Measurements from ENCODE around the gene GMPR2.
A peak's percentile ranks its signal among the peaks of the same experiment; 100 is the strongest.
"Not testable (repeated sequence)": the region's sequence is repeated elsewhere in the genome, so short reads cannot be mapped to it uniquely, and the experiment has no call there.

The GMPR2 gene

DNA sequence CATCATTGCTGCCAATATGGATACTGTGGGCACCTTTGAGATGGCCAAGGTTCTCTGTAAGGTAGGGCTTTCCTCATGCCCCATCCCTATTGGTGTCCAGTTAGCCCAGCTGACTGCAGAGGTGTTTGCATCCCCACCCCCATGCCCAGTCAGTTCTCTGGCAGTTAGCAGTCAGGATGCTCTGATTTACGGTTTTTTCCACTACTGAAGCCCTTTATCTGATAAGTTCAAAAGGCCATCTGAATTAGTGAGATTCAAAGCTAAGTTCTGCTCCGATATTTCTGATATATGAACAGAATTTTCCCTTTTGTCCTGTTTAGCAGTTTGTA is 773 bp downstream of the GMPR2 start:
- no peak for DNase-seq

DNA sequence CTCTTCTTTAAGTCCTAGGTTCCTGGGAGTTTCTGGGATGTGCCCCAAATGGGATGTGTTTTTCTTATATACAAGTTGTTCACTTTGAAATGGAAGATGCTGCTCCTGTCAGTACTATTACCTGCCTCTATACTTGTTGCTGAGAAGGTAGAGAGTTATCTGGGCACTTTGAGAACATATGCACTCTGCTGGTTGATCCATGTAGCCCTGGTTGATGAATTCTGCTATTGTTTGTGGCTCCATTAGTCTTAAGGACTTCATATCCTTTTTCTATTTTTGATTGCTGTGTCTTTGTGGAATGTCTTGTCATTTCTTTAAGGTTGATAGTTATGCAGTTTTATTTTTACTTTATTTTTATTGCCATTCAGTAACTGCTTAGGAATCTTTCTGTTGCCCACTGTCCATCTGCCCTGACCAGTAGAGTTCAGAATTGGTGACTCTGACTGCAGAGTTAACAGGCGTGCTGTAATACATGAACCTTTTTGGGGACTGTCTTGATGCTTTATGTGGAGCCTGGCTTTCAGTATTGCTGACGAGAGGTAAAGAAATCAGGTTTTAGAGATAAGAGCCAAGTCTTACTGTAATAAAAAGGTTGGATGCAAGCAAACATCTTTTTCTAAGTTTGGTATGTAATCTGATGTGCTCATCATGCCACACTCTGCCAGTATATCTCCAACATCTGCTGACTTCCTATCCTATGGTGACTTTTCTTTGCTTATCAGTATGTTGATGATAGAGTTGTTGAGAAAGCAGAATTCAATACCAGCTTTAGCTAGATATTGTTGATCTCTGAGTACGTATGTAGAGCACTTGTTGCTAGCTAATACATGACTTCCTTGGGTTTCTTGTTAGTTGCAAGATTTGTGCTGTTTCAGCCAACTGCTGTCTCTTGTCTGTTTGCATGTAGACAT is 1.6 kb downstream of the GMPR2 start:
- no peak for DNase-seq

DNA sequence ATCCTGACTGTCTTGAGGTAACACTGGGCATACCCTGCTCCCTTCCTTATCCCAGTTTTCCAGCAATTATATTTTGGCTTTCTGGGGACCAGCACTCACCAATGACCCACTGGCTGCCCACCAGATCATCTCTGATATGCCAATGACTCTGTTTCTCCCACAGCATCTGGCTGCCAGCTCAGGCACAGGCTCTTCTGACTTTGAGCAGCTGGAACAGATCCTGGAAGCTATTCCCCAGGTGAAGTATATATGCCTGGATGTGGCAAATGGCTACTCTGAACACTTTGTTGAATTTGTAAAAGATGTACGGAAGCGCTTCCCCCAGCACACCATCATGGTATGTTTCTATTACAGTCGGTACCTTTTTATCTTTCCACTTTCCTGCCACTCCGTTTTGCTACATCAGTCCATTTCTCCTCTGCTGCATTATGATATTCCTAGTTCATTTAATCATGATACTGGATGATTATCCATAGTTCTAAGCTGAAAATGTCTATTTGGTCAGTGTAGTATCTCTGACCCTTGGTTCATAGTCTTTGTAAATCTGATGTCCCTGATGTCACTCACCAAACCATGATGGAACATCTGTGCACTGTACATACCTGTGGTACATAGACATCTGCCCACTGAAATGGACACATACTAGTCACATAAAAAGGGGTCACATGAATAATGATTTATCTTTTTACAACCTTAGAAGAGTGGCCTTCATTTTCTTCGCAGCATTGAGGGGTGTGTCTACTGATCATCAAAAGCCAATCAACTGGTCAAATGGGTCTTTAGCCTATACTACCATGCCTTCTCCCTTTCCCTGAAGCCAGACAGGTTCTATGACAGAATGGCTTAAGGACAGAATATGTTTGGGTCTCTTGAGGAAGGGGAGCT is 3.3 kb downstream of the GMPR2 start:
- DNase-seq, result no peak

DNA sequence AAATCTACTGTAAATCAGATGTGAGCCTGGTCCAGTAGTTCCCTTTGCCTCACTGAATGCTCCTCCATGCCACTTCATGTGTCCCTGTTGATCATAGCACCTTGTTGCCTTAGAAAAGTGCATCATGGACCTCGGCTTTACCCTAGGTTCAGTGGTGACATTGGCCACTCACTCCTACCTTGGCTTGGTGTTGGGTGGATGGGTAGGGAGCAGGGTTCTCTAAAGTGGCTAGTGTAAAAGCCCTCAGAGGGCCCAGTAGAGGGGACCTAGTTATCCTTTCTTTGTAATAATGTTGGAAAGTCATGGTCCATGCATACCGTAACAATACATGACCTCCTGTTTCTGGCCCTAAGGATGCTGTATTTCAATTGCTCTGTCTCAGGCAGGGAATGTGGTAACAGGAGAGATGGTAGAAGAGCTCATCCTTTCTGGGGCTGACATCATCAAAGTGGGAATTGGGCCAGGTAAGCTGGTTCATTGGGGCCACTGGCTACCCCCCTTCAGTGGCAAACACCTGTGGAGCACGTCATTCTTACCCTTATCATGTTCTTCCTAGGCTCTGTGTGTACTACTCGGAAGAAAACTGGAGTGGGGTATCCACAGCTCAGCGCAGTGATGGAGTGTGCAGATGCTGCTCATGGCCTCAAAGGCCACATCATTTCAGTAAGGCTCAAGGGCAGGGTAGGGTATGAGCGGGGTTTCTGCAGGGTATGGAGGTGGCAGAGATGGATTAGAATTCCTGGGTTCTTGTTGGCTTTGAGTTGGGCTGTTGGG is 4.1 kb downstream of the GMPR2 start:
- DNase-seq, result no peak

DNA sequence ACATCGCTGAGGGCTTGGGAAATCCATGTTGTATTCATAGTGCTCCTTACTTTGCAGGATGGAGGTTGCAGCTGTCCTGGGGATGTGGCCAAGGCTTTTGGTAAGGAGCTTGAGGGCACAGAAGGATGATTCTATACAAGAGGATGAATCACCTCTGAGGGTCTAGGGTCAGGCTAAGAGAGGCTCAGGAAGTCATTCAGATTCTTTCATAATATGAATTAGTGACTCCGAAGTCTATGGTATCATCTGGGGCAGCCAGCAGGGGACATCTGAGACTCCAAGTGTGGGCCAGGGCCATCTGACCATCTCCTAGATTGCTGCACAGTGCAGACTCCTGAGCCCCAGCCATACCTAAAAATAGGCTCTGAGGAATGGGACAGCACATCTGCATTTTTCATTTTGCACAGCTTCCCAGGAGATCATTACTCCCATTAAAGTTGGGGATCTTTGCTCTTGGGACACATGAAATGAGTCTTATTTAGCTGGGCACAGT is 4.8 kb downstream of the GMPR2 start:
- no peak for DNase-seq

DNA sequence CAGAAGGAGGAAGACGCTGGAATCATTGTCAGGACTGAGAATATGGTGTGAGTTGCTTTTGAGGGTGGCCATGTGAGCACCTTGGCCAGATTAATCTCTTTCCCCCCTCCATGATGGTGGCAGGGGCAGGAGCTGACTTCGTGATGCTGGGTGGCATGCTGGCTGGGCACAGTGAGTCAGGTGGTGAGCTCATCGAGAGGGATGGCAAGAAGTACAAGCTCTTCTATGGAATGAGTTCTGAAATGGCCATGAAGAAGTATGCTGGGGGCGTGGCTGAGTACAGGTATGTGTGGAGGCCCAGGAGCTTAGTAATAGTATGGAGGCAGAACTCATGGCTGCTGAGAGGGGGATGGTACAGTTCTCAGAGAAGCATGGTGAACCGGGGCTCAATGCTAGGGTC is 5.4 kb downstream of the GMPR2 start:
- peak; percentile 44 to 49 for DNase-seq

DNA sequence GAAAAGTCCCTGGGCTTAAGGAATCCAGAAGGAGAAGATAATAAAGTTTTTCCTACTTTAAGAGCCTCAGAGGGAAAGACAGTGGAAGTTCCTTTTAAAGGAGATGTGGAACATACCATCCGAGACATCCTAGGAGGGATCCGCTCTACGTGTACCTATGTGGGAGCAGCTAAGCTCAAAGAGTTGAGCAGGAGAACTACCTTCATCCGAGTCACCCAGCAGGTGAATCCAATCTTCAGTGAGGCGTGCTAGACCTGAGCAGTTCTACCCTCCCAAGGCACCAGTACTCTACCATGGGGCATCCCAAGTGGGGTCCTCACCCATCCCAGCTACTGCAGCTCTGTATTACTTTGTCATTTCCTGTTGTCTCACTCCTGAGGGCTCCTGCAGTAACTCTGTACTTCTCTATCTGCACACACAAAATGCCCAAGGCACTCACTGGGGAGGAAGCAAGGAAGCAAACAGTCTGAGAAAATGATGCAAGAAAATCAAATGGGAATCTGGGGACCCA is 5.9 kb downstream of the GMPR2 start:
- no peak for DNase-seq

DNA sequence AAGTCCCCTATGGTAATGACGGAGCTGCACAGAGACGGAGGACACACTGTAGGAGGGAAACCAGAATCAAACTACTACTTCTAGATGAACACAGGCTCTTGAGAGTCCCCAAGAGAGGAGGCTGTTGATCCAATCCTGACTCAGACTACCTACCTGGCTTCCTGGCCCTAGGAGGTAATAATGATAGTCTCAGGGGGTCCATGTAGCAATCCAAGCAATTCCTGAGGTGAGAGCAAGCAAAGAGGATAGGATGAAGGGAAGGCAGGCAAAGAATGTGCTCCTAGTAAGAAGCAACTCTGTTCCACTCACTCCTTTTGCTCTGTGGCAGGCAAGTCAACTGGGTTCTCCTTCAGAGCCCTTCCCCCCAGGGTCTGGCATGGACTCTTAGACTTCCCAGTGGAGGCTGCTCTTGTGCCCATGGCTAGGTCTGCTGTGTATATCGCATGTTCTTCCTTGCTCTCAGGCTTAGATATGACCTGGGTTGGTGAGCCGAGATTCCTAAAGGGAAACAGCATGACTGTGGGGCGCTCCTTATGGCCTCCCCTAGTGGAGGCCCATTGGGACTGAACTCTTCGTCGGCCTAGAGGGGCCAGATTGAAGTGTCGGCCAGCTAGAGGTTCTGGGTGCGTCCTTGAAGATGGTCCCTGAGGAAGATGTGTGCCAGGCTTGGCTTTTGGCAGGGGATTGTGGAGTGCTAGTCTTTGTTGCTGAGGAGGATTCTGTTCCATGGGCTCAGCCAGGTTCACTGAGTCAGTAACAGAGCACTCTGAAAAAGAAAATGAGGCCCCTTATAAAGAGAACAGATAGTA is 7.6 kb downstream of the GMPR2 start:
- DNase-seq, result no peak

DNA sequence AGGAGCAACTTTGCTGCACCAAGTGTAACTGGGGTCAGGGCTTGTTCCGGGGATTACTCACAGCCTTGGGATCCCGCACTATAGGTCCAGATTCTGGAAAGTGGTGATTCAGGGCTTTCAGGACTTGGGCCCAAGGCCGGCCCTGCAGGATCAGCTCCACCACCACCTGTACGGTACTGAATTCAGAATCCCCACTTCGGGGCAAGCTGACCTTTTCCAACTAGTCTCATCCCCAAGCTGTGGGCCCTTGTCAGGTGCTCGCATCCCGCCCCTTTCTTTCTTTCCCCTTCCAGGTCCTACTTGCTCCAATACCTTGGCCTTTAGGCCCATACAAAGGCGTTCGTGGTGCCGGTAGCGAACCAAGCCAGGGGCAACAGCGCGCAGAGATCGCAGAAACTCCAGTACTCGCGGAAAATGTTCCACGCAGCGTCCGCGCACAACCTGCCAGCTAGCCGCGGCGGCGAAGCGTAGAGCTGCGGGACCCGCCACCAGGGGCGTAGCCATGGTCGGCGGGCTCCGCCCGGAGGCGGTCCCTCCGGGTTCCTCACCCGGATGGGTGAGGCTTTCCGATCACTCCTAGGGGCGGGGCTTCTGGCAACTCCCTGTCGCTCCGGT is 9.2 kb downstream of the GMPR2 start:
- DNase-seq, result peak; percentile 94 to 97

DNA sequence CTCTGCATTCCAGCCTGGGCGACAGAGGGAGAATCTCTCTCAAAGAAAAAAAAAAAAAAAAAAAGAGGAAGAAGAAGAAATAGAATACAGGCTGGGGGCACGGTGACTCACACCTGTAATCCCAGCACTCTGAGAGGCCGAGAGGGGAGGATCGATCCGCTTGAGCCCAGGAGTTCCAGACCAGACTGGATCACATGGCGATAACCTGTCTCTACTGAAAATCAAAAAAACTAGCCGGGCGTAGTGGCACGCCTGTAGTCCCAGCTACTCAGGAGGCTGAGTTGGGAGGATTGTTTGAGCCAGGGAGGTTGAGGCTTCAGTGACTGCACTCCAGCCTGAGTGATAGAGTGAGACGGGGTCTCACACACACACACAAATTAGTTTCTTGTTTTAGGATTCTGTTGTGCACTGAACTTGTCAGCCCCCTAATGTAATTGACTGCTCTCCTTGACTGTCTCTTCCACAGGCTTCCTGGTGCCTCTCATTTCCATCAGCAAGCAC is 10.7 kb downstream of the GMPR2 start:
- DNase-seq, result peak in 1 of 2 donors; percentile 17

DNA sequence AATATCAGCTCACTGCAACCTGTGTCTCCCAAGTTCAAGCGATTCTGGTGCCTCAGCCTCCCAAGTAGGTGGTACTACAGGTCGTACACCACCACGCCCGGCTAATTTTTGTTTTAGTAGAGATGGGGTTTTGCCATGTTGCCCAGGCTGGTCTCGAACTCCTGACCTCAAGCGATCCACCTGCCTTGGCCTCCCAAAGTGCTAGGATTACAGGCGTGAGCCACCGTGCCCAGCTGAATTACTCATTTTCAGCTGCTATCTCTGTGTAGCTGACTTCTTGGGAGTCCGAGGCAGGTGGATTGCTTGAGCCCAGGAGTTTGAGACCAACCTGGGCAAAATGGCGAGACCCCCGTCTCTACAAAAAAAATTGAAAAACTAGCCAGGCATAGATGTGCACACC is 12.6 kb downstream of the GMPR2 start:
- not testable (repeated sequence) for DNase-seq

DNA sequence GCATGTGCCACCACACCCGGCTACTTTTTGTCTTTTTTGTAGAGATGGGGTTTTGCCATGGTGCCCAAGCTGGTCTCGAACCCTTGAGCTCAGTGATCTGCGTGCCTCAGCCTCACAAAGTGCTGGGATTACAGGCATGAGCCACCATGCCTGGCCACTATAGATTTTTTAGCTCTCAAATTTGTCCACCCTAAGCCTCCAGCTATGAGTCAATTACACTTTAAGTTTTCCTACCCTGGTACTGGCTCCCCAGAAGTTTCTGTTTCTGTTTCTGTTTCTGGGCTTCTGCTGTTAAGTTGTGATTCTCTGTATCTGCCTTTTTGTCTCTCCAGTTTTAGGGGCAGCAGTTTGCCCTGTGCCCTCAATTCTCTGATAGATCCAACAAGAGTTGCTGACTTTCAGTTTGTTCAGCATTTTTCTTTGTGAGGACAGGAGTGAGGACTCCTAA is 14.1 kb downstream of the GMPR2 start:
- DNase-seq, result peak in 1 of 2 donors; percentile 16

DNA sequence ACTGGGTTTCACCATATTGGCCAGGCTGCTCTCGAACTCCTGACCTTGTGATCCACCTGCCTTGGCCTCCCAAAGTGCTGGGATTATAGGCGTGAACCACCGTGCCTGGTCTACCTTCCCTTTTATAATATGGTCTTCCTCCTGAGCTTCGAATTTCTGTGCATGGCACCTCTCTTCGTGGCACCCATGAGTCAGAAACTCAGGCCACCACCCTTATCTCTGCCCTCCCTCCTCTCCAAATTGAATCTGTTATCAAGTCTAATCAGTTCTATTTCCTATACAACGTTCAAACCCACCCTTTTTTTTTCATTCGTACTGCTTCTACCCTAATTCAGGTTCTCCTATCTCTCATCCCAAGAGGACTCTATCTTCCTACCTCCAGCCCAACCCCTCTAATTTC is 14.7 kb downstream of the GMPR2 start:
- no peak for DNase-seq

DNA sequence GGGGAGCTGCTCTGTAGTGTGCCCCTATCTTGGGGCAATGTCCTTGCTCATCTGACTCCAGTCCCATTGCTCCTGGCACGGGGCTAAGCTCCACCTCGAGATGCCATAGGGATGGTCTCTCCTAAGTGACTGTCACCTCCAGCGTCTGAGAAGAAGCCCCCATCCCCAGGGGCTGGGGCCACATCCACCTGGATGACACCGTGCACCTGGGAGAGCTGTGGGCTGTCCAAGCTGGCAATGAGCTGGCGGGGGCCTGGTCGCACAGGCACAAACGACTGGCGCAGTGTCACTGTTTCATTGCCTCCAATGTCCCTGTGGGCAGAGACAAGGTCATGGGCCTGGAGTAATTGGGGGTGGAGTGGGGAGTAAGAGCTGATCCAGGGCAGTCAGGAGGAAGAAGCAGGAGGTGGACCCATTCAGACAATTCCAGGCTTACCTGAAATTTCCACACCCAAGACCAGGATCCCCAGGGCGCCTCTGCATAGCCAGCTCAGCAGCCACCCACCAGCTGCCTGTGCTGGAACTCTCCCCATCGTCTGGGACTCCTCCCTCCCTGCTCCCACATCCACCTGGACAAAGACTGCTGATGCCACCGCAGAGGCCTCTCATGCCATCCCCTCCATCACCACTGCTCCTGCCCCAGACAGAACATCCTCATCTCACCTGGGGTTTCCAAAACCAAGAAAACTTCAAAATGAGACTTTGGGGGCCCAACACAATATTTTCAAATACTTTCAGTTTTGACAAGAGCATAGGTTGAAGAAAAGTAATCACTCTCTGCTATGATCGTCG is 16.7 kb downstream of the GMPR2 start:
- DNase-seq, result no peak

DNA sequence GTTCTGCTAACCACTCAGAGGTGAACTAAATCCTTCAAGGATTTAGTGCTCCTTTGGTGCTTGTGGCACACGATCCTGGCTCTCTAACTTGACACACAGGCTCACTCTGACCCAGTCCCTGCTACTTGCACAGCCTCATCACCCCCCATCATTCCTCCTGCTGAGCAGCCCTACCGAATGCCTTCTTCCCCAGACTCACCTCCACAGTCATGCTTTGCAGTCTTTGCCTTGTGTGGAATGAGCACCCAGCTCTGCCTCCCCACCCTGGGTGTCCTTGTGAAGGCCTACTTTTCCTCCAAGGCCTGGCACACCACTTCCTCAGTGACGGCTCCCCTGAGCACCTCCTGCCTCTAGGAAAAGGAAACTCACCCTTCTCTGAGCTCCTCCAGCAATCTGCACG is 17.6 kb downstream of the GMPR2 start:
- DNase-seq, result no peak

DNA sequence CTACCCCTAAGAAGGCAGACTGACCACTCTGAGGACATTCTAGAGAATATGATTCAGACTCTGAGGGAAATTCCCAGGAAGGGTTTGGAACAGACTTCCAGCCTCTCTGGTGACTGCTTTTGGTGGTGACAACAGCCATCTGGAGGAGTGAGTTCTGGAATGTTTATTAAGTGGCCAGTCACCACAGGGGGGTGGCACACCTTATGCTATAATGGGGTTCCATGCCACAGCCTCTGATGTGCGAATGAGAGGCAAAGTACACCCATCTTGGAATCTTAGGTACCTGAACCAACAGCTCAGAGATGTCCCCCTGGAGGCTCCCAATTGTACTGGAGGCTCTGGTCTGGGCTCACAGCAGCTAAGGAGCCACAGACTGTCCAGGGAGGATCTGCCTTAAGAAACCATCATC is 19.2 kb downstream of the GMPR2 start:
- DNase-seq, result no peak

DNA sequence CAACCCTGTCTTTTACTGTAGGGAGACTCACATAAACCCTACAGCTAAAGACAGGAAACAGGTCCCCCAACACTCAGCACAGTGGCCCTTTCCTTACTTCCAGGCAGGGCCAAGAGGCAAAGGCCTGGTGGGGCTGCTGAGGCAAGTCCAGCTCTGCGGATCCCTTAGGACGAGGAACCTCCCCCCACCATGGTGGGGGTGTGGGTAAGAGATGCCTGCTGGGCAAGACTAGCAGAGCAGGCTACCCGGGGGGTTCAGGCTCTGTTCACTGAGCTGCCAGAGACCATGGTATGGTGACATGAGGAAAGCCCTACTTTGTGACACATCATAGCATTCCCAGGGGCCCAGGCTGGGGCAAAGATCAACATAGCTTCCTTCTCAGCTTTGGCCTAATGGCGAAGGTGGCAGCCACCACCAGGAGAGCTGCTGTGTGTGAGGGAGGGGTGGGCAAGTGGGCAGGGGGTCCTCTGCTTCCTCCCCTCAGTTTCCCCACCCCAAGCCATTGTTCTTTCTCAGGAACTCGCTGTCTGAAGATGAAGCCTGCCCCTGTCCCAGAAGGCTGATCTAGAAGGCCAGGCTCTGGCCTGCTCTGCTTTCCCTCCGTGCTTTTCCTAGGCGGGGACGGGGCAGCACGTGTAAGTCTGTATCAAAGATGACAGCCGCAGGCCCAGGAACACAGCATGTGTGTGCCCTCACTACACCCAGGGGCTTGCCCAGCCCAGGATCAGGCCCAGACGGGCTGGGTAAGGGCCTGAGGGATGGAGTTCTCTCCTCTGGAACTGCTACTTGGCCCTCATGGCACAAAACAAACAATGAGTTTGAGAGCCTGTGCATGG is 19.8 kb downstream of the GMPR2 start:
- no peak for DNase-seq

DNA sequence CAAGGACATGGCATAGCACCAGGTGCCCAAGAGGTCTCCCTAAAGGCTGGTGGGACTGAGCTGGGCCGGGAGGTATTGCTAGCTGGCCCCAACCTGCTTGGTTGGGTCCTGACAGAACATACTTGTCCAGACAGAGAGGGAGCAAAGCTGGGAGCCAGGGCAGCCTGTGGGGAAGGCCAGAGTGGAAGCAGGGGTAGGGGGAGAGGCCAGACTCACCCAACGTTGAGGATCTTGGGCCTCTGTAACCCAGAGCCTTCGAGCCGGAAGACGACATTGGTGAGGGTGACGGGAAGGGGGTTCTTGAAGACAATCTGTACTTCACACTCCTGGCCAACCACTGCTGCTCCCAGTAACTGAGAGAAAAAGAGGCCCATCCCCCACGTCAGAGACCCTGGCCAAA is 21.2 kb downstream of the GMPR2 start:
- no peak for DNase-seq

DNA sequence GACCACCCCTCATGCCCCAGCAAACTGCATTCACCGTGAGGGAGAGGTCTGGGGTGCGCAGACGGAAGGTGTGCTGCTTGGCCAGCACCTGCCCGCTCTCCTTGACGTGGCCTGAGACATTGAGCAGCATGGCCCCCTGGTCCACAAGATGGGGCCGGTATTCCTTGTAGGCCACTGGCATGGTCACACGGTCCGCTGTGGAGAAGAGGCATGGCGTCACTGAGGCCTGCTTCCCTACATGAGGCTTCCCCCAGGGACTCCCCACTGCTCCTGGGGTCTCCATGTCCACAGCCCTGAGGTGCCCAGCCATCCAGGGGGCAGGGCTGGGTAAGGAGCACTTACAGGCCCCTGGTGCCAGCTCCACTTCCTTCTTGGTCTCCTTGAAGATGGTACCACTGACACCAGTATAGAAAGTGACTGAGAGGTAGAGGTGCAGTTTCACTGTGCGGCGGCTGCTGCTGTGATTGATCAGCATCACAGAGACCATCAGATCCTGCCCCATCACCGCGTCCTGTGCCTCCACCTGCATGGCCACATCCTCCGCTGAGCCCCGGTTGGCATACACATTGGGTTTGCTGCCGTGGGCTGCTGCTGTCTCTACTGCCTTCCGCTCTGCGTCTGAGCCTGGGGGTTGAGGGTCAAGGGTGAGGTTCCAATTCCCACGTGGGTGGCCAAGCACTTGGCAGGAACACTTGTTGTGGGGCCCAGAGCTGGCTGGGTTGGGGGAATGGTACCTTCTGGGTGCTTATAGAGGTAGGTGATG is 22.1 kb downstream of the GMPR2 start:
- no peak for DNase-seq

Data from activated CD4-positive, alpha-beta T cell treated with anti-CD3 and anti-CD28 coated beads for 4 hours (primary cell).